HuH-7.5 (cell line): Measurements from ENCODE around the gene PLEKHA6.

Source experiments
- DNase-seq: peaks from one replicate; pipeline ENCODE4 v3.0.0; 2011; ENCODE audit warnings: low spot score

PLEKHA6 gene

GRCh38 chr1:204186597-204186996 lies 173.1 kb downstream of the PLEKHA6 start:
- DNase-seq: no peak

- DNase-seq: no peak
These were observed 178.6 kb downstream of the PLEKHA6 start for GRCh38 chr1:204181116-204181515.

GRCh38 chr1:204180133-204180532 lies 179.6 kb downstream of the PLEKHA6 start:
- no peak for DNase-seq

GRCh38 chr1:204178487-204179281 lies 181.0 kb downstream of the PLEKHA6 start:
- DNase-seq: no peak

GRCh38 chr1:204177133-204177532 lies 182.6 kb downstream of the PLEKHA6 start:
- no peak for DNase-seq

- DNase-seq: no peak
These were observed 183.7 kb downstream of the PLEKHA6 start for GRCh38 chr1:204176049-204176448.

GRCh38 chr1:204174958-204175357 lies 184.8 kb downstream of the PLEKHA6 start:
- DNase-seq: no peak

GRCh38 chr1:204172404-204173029 lies 187.2 kb downstream of the PLEKHA6 start:
- DNase-seq: no peak

- DNase-seq: no peak
These were observed 188.0 kb downstream of the PLEKHA6 start for GRCh38 chr1:204171751-204172178.

- DNase-seq: no peak
These were observed 189.1 kb downstream of the PLEKHA6 start for GRCh38 chr1:204170494-204171155.

GRCh38 chr1:204169858-204170257 lies 189.9 kb downstream of the PLEKHA6 start:
- no peak for DNase-seq
